Liver (tissue), 9 donors: ENCODE data around the gene STIM1. TPM values are rescaled to one million over a fixed set of nuclear protein-coding genes. Genes with fewer than 3 reads are reported as not detected.

ENCODE experiments used
- DNase-seq: peaks from one replicate; pipeline ENCODE4 v3.0.0-alpha.2; 2017; ENCODE audit warnings: low spot score
- H3K27ac ChIP-seq, 2 donors: one replicate each; pipeline ENCODE4 v1.7.0; 2013; ENCODE audit warnings: inconsistent platforms in 2 of 2, low read length in 2 of 2, control low read depth in 1 of 2, low read depth in 1 of 2, mild to moderate bottlenecking in 1 of 2
- H3K27me3 ChIP-seq, 4 donors: one replicate each; pipeline versions ENCODE4 v1.6.1 to v1.7.0; 2013; ENCODE audit warnings: low read length in 3 of 4, inconsistent platforms in 1 of 4, mild to moderate bottlenecking in 1 of 4, moderate library complexity in 1 of 4; ENCODE audit not compliant: control insufficient read depth in 4 of 4, insufficient read depth in 4 of 4
- H3K36me3 ChIP-seq, 4 donors: one replicate each; pipeline versions ENCODE4 v1.6.1 to v1.7.0; 2013; ENCODE audit warnings: low read length in 3 of 4, mild to moderate bottlenecking in 3 of 4, low read depth in 1 of 4, moderate library complexity in 1 of 4; ENCODE audit not compliant: control insufficient read depth in 4 of 4, insufficient read depth in 3 of 4
- H3K4me1 ChIP-seq, 4 donors: one replicate each; pipeline versions ENCODE4 v1.6.1 to v1.7.0; 2013; ENCODE audit warnings: low read length in 3 of 4, mild to moderate bottlenecking in 3 of 4, moderate library complexity in 1 of 4; ENCODE audit not compliant: control insufficient read depth in 4 of 4, insufficient read depth in 4 of 4
- H3K4me3 ChIP-seq, 3 donors: one replicate each; pipeline versions ENCODE4 v1.6.1 to v1.7.0; 2013; ENCODE audit warnings: low read length in 3 of 3, control low read depth in 1 of 3, low read depth in 1 of 3, mild to moderate bottlenecking in 1 of 3
- H3K9ac ChIP-seq, 2 donors: one replicate each; pipeline ENCODE4 v1.7.0; 2013; ENCODE audit warnings: low read length in 2 of 2, mild to moderate bottlenecking in 2 of 2, moderate library complexity in 2 of 2, control low read depth in 1 of 2, low read depth in 1 of 2
- H3K9me3 ChIP-seq, 4 donors: one replicate each; pipeline versions ENCODE4 v1.6.1 to v1.7.0; 2013; ENCODE audit warnings: low read length in 3 of 4; ENCODE audit not compliant: control insufficient read depth in 4 of 4
- ATF3 ChIP-seq: IDR thresholded peaks from 2 replicates; pipeline ENCODE4 v1.6.1; 2016; ENCODE audit warnings: antibody characterized with exemption
- CTCF ChIP-seq: fragments of 150-350 bp; IDR thresholded peaks from 2 replicates; pipeline ENCODE4 v1.5.1; 2017; ENCODE audit warnings: improper control_type of control experiment, low read depth, low read length; ENCODE audit not compliant: missing input control
- FOXA1 ChIP-seq: IDR thresholded peaks from 2 replicates; pipeline ENCODE4 v1.6.1; 2016; ENCODE audit warnings: antibody characterized with exemption
- FOXA2 ChIP-seq: IDR thresholded peaks from 2 replicates; pipeline ENCODE4 v1.6.1; 2016; ENCODE audit warnings: antibody characterized with exemption
- GABPA ChIP-seq, 2 donors: IDR thresholded peaks in 1 of 2; conservative IDR thresholded peaks in 1 of 2; 2 replicates each; pipeline ENCODE4 v1.6.1; 2016; ENCODE audit warnings: antibody characterized with exemption in 2 of 2, mild to moderate bottlenecking in 1 of 2, moderate library complexity in 1 of 2
- HNF4A ChIP-seq, 2 donors: conservative IDR thresholded peaks; 2 replicates each; pipeline ENCODE4 v1.6.1; 2016; ENCODE audit warnings: antibody characterized with exemption in 2 of 2, mild to moderate bottlenecking in 2 of 2
- JUND ChIP-seq, 2 donors: IDR thresholded peaks; 2 replicates each; pipeline ENCODE4 v1.6.1; 2016; ENCODE audit warnings: antibody characterized with exemption in 2 of 2
- RAD21 ChIP-seq, 2 donors: IDR thresholded peaks; 2 replicates each; pipeline ENCODE4 v1.6.1; 2016; ENCODE audit warnings: antibody characterized with exemption in 2 of 2, mild to moderate bottlenecking in 2 of 2
- RXRA ChIP-seq, 2 donors: IDR thresholded peaks; 2 replicates each; pipeline ENCODE4 v1.6.1; 2017 to 2018; ENCODE audit warnings: antibody characterized with exemption in 2 of 2, mild to moderate bottlenecking in 1 of 2
- SP1 ChIP-seq: IDR thresholded peaks from 2 replicates; pipeline ENCODE4 v1.6.1; 2018; ENCODE audit warnings: antibody characterized with exemption, mild to moderate bottlenecking
- TAF1 ChIP-seq: conservative IDR thresholded peaks from 2 replicates; pipeline ENCODE4 v1.6.1; 2016; ENCODE audit warnings: antibody characterized with exemption, mild to moderate bottlenecking
- YY1 ChIP-seq: IDR thresholded peaks from 2 replicates; pipeline ENCODE4 v1.6.1; 2016; ENCODE audit warnings: antibody characterized with exemption, mild to moderate bottlenecking
- WGBS: extraction: QIAGEN DNeasy Blood & Tissue Kit; methylation state at CpG from one replicate; pipeline ENCODE4 v1.1.7; 2013; 5-methylcytosine and 5-hydroxymethylcytosine counted together
- polyA plus RNA-seq, 2 donors: library from polyadenylated mRNA; stranded (reverse) in 1 of 2; unstranded in 1 of 2; fragments of 200-250 nt in 1 of 2; fragments of >200 nt in 1 of 2; fragmentation: Nextera tagmentation in 1 of 2; extraction: Ambion mirVana in 1 of 2; gene quantifications; one replicate each; pipeline versions ENCODE4 v1.2.1 to v1.2.3, GENCODE V29; 2013 to 2015
- total RNA-seq, 2 donors: library from RNA; depleted of rRNA; stranded (reverse); fragments of >200 nt; gene quantifications; one replicate each; pipeline ENCODE4 v1.2.3, GENCODE V29; 2014
- TF ChIP-seq, protein P1 (sequence below): IDR thresholded peaks from 2 replicates; pipeline ENCODE4 v1.6.1; 2016; ENCODE audit warnings: antibody characterized with exemption, mild to moderate bottlenecking
- donor health status: healthy.
- donor health status: healthy.
- donor health status: healthy.
- donor health status: healthy.
- donor health status: healthy.

STIM1 gene
- total and polyA plus RNA-seq, 4 donors, result 19.7 to 42.9 (median 25.1) TPM

GRCh38 chr11:3823303-3823702 lies 32.2 kb upstream of the STIM1 start:
- Histone ChIP-seq H3K27ac (no peak overlapping the region), H3K4me3 (no peak overlapping the region), H3K9me3 (no peaks in the 10 kb centered on the region), H3K4me1 (no peaks in the 10 kb centered on the region), H3K27me3 (no peaks in the 10 kb centered on the region), H3K36me3 (peaks cover 4 to 21% (median 10%) of the 10 kb centered on the region in 4 donors), H3K9ac (no peak overlapping the region)
- WGBS, result 96% methylated on average over 3 of the region's 3 CpGs
- TF ChIP-seq TAF1, result no peak
- DNase-seq, result no peak

DNA sequence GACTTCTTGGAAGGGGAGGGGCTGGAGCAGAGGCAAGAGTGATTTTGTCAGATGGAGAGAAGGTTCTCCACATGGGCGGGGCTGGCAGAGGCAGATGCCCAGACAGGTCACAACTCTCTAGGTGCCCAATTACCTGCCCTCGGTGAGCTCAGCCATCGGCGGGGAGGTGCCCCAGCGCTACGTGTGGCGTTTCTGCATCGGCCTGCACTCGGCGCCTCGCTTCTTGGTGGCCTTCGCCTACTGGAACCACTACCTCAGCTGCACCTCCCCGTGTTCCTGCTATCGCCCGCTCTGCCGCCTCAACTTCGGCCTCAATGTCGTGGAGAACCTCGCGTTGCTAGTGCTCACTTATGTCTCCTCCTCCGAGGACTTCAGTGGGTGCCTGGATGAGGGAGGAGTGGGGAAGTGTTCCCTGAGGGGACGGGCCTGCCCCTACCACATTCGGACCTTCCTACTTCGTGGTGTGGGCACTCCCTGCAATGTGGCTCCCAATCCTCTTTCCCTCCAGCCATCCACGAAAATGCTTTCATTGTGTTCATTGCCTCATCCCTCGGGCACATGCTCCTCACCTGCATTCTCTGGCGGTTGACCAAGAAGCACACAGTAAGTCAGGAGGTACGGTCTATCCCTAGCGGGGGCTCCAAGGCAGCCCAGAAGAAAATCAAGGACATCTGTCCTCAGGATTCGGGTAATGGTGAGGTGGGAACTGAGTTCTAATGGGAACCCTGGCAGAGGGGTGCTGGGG lies 31.5 kb upstream of the STIM1 start:
- DNase-seq, result no peak
- peaks cover 4 to 21% (median 10%) of the 10 kb centered on the region in 4 donors for H3K36me3 ChIP-seq
- no peak overlapping the region for H3K9ac ChIP-seq
- H3K4me1 ChIP-seq, result no peaks in the 10 kb centered on the region
- no peaks in the 10 kb centered on the region for H3K9me3 ChIP-seq
- no peak overlapping the region for H3K4me3 ChIP-seq
- TF ChIP-seq CTCF, result no peak
- no peak for TF ChIP-seq JUND (IDR thresholded peaks at IDR 0.05)
- no peak for TF ChIP-seq RAD21 (IDR thresholded peaks at IDR 0.05)
- TF ChIP-seq FOXA1, result no peak
- TF ChIP-seq, protein P1, sequence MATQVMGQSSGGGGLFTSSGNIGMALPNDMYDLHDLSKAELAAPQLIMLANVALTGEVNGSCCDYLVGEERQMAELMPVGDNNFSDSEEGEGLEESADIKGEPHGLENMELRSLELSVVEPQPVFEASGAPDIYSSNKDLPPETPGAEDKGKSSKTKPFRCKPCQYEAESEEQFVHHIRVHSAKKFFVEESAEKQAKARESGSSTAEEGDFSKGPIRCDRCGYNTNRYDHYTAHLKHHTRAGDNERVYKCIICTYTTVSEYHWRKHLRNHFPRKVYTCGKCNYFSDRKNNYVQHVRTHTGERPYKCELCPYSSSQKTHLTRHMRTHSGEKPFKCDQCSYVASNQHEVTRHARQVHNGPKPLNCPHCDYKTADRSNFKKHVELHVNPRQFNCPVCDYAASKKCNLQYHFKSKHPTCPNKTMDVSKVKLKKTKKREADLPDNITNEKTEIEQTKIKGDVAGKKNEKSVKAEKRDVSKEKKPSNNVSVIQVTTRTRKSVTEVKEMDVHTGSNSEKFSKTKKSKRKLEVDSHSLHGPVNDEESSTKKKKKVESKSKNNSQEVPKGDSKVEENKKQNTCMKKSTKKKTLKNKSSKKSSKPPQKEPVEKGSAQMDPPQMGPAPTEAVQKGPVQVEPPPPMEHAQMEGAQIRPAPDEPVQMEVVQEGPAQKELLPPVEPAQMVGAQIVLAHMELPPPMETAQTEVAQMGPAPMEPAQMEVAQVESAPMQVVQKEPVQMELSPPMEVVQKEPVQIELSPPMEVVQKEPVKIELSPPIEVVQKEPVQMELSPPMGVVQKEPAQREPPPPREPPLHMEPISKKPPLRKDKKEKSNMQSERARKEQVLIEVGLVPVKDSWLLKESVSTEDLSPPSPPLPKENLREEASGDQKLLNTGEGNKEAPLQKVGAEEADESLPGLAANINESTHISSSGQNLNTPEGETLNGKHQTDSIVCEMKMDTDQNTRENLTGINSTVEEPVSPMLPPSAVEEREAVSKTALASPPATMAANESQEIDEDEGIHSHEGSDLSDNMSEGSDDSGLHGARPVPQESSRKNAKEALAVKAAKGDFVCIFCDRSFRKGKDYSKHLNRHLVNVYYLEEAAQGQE, result no peak
- TF ChIP-seq ATF3, result no peak
- no peak for TF ChIP-seq FOXA2
- no peak for TF ChIP-seq TAF1
- no peak for TF ChIP-seq YY1
- no peak for TF ChIP-seq SP1
- no peak for TF ChIP-seq RXRA (IDR thresholded peaks at IDR 0.05)
- TF ChIP-seq HNF4A (conservative IDR thresholded peaks at IDR 0.05), result no peak
- TF ChIP-seq GABPA (IDR thresholded peaks at IDR 0.05 in 1 of 2, conservative IDR thresholded peaks at IDR 0.05 in 1 of 2), result no peak
- H3K27ac ChIP-seq, result no peak overlapping the region
- WGBS, result 97% methylated on average over 30 of the region's 30 CpGs
- no peaks in the 10 kb centered on the region for H3K27me3 ChIP-seq
